Mucosa of gallbladder (tissue), 1 donor: ENCODE results near the gene TSPAN18. TPM values are rescaled to one million over a fixed set of nuclear protein-coding genes. Genes with fewer than 3 reads are reported as not detected.

Experiments
- DNase-seq: peaks from one replicate; pipeline ENCODE4 v3.0.0-alpha.2; 2020; ENCODE audit warnings: low spot score
- total RNA-seq: library from RNA; stranded (reverse); gene quantifications from one replicate; pipeline ENCODE4 v1.2.1, GENCODE V29; 2021
- donor health status: DM: no; HTN: no; CAD: no.

The TSPAN18 gene, protein sequence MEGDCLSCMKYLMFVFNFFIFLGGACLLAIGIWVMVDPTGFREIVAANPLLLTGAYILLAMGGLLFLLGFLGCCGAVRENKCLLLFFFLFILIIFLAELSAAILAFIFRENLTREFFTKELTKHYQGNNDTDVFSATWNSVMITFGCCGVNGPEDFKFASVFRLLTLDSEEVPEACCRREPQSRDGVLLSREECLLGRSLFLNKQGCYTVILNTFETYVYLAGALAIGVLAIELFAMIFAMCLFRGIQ
- total RNA-seq: 25.1 TPM

DNA sequence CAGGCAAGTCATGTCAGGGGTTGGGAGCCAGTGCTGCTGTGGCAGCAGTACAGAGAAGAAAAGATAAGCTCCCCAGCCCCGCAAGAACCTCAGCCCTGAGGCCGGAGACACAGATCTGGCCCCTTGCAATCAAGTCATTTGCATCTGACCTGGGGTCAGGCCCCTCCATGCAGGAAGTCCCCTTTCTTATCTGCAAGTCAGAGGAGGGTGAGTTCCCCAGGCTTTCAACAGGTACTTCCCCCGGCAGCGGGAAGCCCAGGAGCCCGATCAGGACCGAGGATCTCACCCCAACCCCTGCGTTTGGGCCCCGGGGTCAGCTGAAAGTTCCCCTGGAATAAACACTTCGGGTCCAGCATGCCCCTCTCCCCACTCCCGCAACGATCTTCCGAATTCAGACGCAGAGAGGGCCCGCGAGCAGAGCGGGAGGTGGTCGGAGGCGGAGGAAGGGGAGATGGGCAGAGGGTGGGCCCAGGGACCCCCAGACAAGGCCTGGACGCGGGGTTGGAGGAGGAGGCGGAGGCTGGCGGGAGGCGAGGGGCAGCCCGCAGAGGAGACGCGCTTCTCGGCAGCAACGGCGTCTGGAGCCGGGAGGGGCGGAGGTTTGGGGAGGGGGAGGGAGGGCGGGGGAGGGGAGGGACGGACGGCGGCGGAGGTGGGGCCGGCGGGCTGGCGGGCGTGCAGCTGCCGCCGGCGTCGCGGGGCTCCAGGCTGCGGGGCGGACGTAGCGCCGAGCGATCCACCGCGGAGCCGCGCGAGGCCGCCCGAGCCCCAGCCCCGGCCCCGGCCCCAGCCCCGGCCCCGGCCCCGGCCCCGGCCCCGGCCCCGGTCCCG is at the start of gene TSPAN18:
TSS of gene TSPAN18 (plus strand) at position 680 of the 831 bp plus-strand sequence. CDS start 179,455 bp downstream, outside the sequence.
- DNase-seq: no peak

DNA sequence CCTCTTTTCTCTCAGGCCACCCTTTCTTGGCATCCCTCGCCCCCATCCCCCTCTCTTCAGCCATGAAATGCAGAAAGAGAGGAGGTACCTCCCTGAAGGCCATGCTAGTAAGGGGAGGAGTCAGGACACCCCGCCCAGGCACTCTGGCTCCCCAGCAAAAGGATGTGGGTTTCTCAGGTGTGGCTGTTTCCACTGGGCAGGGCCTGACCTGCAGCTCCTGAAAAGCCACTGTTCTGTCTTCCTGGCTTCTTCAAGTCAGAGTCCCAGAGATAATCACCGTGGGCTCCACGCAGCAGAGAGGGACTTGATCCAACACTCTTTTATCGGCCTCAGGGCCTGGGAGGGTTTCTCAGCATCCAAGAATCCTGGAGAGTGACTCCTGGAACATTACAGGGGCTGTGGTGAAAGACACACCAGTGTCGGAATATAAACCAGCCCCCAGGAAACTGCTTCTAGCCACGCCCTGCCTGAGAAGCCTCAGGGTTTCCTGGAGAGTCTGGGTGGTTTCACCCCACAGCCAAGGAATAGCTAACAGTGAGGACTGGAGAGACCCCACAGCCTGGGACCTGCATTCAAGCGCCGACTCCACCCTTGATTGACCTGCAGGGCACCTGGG is 45.7 kb upstream of the TSPAN18 start:
- no peak for DNase-seq

DNA sequence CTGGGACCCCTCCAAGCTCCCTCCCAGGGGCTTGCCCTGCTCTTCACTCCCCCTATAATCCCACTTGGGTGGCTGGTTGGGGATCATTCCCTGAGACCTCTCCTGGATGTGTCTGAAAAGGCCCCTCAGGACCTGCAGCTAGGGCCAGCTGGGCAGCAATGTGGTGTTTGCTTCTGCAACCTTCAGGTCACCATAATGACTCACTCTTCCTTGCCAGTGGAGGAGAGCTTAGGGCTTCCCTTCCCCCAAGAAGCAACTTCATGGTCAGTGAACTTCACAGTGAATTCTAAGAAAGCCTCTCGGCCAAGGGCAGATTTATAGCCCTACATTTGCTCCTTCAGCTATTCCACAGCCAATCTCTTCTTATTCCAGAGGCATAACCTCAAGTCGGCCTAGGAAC is 45.1 kb upstream of the TSPAN18 start:
- no peak for DNase-seq

DNA sequence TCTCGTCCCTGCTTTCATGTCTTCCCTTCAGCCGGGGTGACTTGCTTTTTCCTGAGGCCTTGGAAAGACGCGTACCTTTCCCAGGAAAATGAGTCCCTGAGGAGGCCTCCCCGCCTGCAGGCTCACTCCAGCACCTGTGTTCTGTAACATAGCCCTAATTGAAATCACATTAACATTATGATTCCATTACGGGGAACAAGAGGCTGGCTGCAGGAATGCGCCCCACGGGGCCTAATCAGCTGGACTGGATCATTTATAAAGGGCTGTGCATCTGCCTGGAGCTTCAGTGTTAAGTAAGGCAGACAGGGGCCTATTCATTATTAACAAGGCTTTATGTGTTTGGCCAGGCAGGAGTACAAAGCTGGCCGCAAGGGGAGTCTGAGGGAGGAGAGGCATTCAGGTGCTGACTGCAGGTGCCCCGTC is 41.9 kb upstream of the TSPAN18 start:
- no peak for DNase-seq

DNA sequence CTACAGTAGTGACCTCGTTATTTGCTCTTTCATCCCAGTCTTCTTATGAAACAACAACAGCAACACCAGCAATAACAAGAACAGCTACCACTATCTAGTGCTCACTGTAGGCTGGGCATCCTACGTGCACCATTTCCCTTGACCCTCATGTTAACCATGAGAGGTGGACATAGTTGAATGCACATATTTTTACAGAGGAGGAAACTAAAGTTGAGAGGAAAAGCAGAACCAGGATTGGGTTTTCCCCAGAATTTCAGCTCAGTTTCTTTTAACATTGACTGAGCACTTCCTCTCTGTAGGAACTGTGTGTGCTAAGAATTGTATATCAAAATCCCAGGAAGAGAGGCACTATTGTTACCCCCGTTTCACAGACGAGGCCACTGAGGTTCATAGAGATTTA is 39.4 kb upstream of the TSPAN18 start:
- DNase-seq: no peak

DNA sequence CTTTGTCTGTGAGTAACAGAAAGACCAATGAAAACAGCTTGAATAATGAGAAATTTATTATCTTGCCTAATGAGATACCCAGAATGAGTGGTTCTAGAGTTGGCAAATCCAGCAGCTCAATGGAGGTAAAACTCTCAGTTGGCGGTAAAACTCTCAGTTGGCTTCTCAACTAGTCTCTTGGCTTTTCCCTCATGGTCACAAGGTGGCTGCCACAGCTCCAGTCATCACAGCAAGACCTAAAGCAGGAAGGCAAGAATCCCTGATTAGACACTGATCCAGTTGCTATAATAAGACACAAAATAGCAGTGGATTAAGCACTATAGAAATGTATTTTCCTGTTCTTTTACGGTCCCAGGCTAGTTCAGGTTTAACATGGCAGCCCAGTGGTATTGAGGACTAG is 37.5 kb upstream of the TSPAN18 start:
- no peak for DNase-seq

DNA sequence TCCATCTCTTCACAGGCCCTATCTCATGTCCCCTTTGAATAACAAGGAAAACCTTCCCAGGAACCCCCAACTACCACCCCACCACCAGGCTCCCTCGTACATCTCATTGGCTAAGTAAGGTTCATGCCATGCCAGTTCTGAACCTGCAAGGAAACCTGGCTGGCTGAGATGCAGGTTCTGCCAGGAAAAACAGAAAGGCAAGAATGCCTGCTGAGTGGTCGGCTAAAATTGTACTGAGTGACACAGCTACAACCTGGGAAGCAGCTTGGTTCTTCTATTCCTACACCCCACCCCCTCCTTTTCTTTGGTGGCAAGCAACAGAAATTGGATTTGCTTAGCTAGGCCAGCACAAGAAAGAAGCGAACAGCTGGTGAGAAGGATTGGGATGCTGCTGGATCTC is 36.1 kb upstream of the TSPAN18 start:
- DNase-seq: no peak

DNA sequence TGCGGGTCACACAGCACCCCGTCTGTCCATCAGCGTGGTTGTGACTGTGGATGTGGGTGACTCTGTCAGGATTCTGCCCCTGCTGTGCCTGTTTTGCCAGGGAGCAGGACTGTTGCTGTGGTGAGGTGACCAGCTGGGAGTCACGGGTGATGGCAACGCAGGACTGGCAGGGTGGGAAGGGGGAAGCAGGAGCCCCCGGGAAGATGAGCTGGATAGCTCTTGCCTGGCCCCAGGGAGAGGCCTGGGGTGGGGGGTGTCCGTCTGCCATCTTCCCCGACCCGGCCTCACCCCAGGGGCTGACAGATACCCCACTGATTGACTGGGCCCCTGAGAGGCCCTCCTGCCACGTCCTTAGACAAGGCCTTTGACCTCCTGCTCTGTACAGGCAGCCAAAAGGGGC is 34.3 kb upstream of the TSPAN18 start:
- no peak for DNase-seq

DNA sequence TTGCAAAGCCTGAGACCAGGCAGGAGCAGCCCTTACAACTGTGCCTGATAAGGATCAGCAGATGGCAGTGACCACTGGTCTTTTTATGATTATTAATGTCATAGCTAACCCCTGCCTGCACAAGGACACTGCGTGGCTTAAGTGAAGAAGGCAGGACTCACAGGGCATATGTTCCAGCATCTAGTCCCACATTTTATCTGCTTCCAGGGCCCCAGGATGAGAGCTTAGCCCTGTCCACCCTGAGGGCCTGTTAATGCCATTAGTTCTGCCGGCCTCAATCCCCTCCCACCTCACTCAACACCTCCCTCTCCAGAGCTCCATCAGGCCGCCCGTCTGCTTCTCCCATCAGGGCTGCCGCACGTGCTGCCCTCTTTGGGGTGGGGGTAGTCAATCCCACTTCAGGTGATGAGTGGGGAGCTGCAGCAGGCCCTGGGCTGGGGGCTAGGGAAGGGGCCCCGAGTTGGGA is 33.1 kb upstream of the TSPAN18 start:
- no peak for DNase-seq

DNA sequence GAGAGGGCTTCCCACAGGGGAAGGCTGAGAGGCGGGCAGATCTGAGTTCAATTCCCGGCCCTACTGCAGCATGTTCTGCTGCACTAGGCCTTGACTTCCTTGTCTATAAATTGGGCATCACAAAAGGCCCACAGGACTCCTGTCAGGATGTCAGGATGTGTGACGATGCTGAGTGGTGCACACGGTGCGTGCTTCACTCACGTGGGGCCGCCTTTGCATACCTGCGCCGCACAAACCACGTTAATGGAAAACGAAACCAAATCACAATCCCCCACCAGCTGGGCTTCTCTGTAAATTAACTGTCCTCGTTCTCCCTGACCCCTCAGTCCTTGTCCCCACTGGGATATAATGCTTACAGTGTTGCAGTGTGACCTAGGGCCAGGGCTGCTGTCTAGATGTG is 32.3 kb upstream of the TSPAN18 start:
- no peak for DNase-seq

DNA sequence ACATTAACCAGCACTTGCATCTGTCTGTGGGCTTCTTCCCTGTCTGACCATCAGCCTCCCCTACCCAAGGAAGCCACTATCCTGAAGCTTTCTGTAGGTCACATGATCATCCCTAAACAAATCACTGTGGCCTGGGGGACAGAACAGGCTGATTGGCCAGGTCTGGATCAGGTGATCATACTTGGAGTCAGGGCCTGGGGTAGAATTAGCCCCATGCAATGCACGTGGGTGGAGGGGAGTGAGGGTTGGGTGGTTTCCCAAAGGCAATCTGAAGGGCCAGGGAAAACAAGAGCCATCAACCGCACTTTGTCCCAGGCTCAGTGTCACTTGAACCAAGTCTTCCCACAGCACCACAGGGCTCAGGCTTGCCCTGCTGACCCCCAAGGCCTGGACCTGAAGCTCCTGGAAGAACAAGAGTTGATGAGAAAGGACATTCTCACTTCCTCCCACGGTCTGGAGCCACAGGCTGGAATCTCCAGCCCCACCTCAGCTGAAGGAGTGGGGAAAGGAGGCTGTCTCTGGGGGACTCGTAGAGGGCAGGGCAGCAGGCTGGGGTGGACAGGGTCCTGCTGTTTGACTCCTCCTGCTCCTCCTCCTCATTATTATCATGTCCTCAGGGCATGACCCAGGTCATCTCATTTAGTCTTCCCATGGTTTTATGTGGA is 31.5 kb upstream of the TSPAN18 start:
- DNase-seq: no peak

DNA sequence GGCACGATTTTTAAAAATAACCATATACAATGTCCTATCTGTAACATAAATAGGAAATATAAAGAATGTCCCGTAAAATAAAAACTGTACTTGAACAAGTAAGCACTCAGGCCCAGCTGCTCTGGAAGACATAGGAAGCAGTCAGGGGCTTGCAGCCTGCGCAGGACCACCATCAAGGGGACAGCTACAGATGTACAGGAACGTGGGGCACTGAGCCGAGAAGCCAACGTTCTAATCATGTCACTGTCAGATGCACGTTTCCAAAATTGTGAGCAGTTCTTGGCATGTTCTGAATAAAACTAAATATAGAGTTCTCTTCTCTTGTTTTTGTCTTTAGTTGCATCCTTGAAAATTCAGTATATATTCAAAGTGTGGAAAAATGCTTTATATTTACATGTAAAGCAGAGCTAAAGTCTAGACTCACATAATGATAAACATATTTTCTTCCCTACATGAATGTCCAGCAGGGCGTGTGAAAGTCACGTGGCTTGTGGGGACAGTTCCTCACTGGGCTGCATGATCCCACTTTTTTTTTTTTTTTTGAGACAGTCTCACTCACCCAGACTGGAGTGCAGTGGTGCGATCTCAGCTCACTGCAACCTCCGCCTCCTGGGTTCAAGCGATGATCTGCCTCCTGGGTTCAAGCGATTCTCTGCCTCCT is 28.4 kb upstream of the TSPAN18 start:
- no peak for DNase-seq

DNA sequence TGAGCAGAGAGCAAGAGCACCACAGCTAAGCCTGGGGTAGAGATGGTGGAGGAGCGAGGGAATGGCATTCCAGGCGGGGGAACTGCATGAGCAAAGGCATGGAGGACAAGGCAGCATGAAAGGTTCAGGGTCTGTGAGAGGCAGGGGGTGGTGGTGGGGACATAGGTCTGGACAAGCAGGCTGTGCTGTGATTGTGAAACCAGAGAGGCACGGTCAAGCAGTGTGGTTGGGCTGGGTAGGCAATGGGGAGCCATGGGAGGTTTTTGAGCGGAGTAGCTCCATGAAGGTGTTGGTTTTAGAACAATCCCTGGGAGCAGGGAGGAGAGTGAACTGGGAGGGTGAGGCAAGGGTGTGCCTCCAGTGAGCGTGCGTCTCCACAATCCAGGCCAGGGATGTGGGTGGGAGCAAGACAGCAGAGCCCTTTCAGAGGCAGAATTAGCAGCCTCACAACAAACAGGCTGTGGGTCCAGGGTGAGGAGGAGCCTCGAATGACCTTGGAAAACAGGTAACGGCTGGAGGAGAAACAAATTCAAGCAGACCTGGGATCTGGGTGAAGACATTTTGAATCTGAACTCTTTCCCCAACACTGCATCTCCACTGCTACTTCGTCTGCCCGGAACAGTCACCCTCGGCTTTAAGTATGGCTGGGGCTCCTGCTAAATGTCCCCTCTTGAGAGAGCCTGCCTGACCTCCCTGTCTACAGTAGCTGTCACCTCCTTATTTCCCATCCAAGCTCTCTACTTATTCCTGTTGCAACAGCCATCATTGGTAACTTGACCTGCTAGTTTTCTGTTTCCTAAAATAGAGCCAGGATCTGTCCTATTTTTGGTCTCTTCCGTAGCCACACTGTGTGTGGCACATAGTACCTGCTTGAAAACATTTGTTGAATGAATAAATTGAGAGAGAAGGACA is 27.0 kb upstream of the TSPAN18 start:
- no peak for DNase-seq

DNA sequence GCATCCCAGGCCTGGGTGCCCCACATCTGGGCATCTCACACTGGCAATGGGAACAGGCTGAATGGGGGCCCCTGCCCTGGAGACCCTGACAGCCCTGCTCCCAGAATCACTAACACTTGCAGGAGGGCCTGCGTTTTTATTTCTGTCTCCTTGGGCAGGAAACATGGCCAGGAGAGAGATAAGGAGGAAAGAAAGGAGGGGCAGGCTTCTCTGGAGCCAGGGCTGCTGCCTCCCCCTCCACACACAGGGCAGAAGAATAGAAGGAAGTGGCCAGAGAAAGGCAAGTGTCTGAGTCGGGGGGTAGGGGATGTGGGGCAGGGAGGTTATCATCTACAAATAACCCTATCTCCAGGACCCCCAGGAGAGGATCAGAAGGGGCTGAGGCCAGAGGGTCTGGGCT is 25.5 kb upstream of the TSPAN18 start:
- no peak for DNase-seq

DNA sequence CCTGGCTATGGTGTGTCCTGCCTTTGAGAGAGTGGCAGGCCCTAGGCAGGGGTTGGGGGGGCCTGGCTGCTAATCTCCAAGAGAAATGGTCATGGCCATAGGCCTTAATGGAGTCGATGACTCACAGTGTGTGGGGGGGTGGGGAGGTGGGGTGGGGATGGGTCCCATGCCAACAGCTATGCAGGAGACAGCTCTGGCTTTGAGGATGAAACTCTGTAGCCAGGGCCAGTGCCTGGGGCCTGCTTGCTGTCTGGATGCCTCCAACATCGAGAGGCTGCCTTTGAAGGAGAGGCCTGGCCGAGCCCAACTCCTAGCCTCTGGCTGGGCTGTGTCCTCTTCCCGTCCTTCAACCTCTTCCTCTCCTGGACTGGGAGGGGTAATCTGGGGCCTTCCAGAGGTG is 23.9 kb upstream of the TSPAN18 start:
- no peak for DNase-seq

DNA sequence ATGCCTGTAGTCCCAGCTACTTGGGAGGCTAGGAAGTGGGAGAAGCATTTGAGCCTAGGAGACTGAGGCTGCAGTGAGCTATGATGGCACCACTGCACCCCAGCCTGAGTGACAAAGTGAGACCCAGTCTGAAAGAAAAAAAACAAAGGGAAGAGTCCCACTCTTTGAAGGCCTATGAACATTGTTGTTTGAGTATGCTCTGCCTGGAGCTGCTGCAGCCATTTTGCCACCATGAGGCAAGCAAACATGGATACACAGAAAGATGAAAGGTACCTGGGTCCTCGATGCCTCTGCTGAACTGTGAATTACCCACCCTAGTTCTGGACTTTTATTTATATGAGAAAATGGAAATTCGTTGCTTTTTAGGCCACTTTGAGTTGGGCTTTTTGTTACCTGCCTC is 19.7 kb upstream of the TSPAN18 start:
- no peak for DNase-seq

DNA sequence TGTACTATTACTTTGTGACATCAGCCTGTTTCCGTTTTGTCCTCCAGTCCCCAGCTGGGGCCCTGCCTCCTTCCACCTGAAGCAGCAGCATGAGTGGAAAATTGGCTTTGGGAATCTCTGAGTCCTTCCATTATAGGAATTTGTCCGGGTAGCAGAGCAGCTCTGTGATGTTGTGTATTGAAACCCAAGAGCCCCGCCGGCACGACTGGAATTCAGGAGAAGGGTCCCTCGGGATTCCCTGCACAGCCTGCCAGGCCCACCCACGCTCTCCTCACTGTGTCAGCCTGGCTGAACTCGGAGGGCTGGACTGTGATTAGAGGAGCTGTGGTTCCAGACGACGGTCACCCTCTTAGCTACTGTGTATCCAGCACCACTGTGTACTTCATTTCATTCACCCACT is 18.8 kb upstream of the TSPAN18 start:
- no peak for DNase-seq

DNA sequence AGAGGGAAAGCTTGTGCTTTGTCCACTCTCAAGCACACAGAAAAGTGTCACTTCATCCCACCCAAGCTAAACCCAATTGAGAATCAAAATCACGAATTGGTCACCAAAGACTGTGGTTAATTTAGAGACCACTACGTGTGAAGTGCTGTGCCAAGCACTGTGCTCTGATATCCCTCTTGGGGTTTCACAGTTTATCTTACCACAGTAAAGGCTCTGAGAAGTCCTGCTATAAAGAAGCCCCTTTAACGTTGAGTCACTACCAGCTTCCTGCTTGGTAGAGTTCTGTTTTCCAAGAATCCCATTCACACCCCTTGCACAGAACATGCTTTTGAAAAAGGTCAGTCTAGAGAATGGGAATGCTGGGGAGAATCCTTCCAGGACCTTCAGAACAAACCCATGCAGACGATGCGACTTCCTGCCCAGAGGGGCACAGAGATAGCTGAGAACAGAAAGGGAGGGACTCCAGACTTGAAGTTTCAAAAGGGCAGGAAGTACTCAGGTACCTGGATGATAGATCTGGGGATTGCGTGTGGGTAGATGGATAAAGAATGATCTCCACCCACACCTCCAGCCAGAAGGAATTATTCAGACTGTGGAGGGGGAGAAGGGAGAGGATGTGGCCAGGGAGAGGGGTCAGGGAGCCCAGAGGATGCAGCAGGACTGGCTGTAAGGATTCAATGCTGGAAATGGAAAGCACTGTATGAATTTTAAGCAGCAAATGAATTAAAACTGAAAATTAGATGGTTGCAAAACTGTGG is 18.1 kb upstream of the TSPAN18 start:
- no peak for DNase-seq

DNA sequence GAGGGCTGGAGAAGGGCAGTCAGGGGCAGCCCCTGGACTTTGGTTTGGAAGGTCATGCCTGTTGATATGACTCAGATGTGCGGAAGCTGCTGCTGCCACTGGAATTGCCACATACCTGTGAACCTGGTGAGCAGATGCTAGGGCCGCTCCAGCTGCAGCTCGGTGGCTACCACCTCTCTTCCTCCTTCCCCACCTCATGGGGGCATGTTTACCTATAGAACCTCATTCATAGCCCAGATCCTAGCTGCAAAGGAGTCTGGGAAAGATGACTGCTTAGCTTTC is 17.5 kb upstream of the TSPAN18 start:
- DNase-seq: no peak

DNA sequence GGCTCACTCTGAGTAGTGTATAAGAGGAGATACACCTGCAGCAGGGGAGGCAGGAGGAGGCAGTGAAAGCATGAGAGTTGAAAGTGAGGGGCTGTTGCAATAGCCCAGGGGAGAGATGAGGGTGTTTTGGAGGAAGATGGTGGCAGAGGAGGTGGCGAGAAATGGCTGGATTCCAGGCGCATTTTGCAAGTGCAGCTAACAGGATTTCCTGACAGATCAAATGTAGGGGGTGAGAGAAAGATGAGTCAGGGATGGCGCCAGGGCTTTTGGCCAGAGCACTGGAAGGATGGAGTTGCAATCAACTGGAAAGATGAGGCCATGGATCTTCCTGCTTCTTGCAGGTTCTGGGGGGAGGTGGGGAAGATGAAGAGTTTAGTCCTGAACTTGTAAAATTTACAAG is 16.8 kb upstream of the TSPAN18 start:
- DNase-seq: no peak
